MG63 (cell line): ENCODE results near the gene INVS. TPM values are rescaled to one million over a fixed set of nuclear protein-coding genes. Genes with fewer than 3 reads are reported as not detected.
"Not testable (repeated sequence)": the region's sequence is repeated elsewhere in the genome, so short reads cannot be mapped to it uniquely, and the experiment has no call there.

Experiments used
- DNase-seq: peaks from one replicate; pipeline ENCODE4 v3.0.0-alpha.2; 2020
- H3K27me3 ChIP-seq: fragments of 250-450 bp; sonication (Bioruptor Pico); 2 replicates; pipeline ENCODE4 v1.5.1; 2020; ENCODE audit warnings: mild to moderate bottlenecking, moderate library complexity
- H3K36me3 ChIP-seq: fragments of 250-450 bp; sonication (Bioruptor Pico); 2 replicates; pipeline ENCODE4 v1.5.1; 2020; ENCODE audit warnings: mild to moderate bottlenecking, moderate library complexity
- H3K4me3 ChIP-seq: fragments of 250-450 bp; sonication (Bioruptor Pico); 2 replicates; pipeline ENCODE4 v1.5.1; 2020; ENCODE audit warnings: mild to moderate bottlenecking, moderate library complexity
- H3K9me3 ChIP-seq: fragments of 250-450 bp; sonication (Bioruptor Pico); 2 replicates; pipeline ENCODE4 v1.5.1; 2020; ENCODE audit warnings: mild to moderate bottlenecking, moderate library complexity
- total RNA-seq: library from RNA; depleted of rRNA; stranded (reverse); fragments of >200 nt; shearing (Covaris generic); gene quantifications from 2 replicates; pipeline ENCODE4 v1.2.3, GENCODE V29; 2014; ENCODE audit warnings: low replicate concordance

Gene INVS
- total RNA-seq, 1 experiment from 2014 or later, result 14.0 TPM

DNA sequence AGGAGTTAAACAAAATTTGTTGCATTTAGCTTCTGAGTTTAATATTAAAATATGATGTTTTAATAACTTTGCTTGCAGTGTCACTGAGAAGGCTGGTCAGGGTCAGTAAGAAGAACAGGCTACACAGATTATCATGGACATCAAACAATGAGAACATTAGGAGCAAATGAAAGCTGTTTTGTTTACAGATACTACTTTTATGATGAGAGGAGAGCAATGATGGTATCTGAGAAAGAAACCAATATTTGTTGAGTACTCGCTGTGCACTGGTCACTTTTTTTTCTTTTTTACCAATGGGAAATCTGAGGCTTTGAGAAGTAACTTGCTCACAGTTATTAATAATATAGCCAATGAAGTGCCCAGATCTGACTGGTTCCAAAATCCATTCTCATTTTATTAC lies 109.6 kb downstream of the INVS start:
- no peaks in the 10 kb centered on the region for H3K27me3 ChIP-seq
- no peaks in the 10 kb centered on the region for H3K36me3 ChIP-seq
- H3K4me3 ChIP-seq, result no peak overlapping the region
- no peaks in the 10 kb centered on the region for H3K9me3 ChIP-seq
- no peak for DNase-seq

DNA sequence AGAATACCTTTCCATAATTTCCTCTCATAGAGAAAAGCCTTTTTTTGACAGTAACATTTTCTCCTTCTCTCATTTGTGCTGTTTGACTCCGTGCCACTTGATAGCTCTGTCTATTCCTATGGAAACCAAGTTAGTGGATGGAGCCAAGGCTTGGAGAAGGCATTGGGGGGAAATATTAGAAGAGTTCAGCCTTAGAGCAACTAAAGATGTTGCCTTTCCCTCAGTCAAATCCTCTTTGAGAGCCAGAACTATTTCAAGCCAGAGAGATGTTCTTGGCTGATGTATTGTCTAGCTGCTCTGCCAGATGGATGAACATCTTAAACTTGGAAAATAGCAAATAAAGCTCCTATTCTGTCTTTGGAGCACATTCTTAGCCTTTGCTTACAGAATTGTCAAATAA lies 112.4 kb downstream of the INVS start:
- Histone ChIP-seq H3K27me3 (no peaks in the 10 kb centered on the region), H3K9me3 (no peaks in the 10 kb centered on the region), H3K36me3 (no peaks in the 10 kb centered on the region), H3K4me3 (no peak overlapping the region)
- no peak for DNase-seq

DNA sequence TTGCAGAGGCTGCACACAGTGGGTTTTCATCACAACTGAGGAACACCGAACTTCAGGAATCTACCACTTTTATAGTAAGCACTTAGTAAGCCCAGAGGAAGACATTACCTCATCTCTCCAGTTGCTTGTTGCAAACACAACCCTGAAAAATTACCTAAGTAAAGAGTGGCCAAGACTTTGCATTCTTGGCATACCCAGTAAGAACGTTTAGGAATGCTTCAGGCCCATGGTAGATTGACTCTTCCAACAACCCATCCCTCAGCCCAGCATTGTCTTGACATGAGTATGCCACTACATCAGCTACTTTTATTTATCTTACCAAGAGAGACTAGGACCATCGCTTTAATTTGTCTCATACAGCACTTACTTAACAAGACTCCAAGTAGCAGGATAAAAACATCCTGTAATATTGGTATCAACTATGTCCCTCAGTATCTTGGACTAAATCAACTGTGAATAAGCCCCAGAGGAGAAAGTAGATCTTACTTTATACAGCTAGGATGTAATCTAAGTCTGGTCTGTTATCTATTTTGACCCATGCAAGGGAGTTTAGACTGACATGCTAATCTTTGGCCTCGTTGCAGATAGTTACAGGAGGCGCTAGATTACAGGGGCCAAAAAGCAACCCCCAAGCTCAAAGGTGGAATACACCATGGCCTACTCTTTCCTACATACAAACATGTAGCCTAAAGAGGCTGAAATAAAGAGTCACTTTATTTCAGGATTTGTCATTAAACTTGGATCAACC lies 114.9 kb downstream of the INVS start:
- H3K27me3 ChIP-seq, result no peaks in the 10 kb centered on the region
- no peaks in the 10 kb centered on the region for H3K9me3 ChIP-seq
- H3K4me3 ChIP-seq, result no peak overlapping the region
- DNase-seq, result peak; percentile 36
- H3K36me3 ChIP-seq, result no peaks in the 10 kb centered on the region

DNA sequence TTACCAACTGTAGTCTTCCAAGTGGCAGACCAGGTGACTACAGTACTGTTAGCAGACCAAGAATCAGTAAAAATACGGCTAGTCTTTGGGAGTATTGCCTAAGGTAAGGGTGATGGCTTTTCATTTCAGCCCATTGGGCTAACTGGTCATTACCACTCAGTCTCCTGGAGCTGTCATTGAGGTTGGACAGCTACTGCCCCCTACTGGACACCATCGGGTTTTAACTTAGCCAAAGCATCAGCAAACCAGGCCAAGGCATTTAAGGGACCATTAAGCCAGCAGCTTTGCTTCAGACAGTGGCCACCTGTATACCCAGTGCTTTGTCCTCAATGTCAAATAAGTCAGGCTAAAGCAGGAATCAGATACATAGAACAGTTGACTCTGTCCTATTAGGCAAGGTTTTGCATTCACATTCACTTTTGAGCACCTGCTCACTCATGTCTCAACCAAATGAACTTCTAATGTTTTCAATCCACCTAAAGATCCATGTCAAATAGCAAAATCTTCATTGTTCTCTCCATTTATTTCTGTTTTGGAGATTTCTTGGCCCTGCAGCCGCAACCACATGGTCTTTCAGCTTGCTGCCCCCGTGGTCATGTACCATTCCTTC lies 117.2 kb downstream of the INVS start:
- Histone ChIP-seq H3K4me3 (no peak overlapping the region), H3K9me3 (no peaks in the 10 kb centered on the region), H3K36me3 (no peaks in the 10 kb centered on the region), H3K27me3 (no peaks in the 10 kb centered on the region)
- DNase-seq, result peak; percentile 12

DNA sequence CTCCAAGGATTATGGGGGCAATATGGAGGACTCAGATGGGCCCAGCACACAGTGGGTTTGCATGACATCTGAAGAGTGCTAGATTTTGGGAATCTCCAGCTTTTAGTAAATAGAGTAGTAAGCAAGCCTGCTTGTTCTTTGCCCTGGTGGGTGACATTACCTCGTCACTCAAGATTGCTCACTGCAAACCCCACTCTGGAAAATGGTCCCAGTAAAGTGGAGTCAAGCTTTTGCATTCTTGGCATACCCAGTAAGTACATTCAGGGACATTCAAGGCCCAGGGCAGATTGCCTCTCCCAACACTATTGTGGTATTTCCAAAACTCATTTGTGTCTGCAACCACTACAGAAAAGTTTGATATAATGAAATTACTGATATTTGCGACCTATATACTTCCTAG lies 118.5 kb downstream of the INVS start:
- no peak for DNase-seq
- Histone ChIP-seq H3K9me3 (no peaks in the 10 kb centered on the region), H3K27me3 (no peaks in the 10 kb centered on the region), H3K4me3 (no peak overlapping the region), H3K36me3 (no peaks in the 10 kb centered on the region)

DNA sequence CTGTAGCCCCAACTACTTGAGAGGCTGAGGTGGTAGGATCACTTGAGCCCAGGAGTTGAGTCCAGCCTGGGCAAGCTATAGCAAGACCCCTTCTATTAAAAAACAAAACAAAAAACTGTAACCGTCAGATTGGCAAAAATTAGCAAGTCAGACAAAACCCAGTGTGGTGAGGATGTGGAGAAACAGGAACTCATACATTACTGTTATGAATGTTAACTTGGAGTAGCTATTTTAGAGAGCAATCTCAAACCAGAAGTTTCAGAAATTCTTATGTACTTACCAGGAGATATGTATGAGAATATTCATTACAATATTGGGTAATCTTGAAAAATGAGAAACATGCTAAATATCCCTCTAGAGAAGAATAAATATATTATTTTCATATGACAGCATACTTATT lies 120.3 kb downstream of the INVS start:
- no peaks in the 10 kb centered on the region for H3K9me3 ChIP-seq
- no peak for DNase-seq
- H3K27me3 ChIP-seq, result no peaks in the 10 kb centered on the region
- no peak overlapping the region for H3K4me3 ChIP-seq
- no peaks in the 10 kb centered on the region for H3K36me3 ChIP-seq

DNA sequence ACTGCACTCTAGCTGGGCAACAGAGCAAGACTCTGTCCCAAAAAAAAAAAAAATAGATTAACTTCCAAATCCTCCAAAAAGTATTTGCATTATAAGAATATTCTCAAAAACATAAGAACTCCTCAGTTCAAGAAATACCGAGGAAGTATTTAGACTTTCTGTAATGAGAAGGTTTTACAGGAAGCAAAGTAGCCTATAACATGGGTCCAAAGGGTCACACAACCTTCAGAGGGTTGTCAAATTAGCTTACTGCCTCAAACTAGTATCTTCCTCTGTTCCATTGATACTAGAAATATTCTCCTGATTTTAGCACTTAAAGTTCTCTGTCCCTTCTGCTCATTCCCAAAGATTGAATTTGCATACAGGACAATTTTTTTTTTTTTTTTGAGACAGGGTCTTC lies 121.9 kb downstream of the INVS start:
- no peaks in the 10 kb centered on the region for H3K27me3 ChIP-seq
- no peaks in the 10 kb centered on the region for H3K9me3 ChIP-seq
- no peak overlapping the region for H3K4me3 ChIP-seq
- no peak for DNase-seq
- H3K36me3 ChIP-seq, result no peaks in the 10 kb centered on the region

DNA sequence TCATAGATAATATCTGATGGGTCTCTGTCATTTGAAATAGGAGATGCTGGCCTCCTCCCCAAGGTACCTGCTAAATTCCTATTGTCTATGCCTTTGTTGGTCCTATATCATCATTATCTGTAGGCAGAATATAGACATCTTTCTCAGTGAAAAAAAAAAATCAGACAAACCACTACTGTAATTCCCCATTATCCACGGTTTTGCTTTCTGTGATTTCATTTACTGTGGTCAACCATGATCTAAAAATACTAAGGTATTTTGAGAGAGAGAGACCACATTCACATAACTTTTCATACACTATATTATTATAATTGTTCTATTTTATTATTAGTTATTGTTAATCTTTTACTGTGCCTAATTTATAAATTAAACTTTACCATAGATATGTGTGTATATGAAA lies 122.5 kb downstream of the INVS start:
- H3K4me3 ChIP-seq, result no peak overlapping the region
- no peak for DNase-seq
- H3K36me3 ChIP-seq, result no peaks in the 10 kb centered on the region
- H3K9me3 ChIP-seq, result no peaks in the 10 kb centered on the region
- no peaks in the 10 kb centered on the region for H3K27me3 ChIP-seq

DNA sequence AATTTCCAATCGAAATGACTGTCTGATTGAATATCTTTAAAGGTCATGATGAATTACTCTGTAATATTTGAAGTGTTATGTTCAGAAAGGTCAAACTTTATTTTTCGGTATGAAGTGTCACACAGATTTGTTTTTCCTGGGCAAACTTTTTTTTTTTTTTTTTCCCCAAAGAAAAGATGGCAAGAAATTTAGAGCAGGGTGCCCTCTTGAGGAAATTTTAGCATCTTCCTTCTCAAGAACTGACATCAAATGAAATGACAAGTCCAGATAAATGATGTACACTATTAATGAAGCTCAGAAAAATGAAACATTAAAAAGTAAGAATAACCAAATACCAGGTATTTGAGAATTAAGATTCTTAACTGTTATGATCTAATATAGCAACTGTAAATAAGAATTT lies 123.6 kb downstream of the INVS start:
- H3K9me3 ChIP-seq, result no peaks in the 10 kb centered on the region
- no peaks in the 10 kb centered on the region for H3K27me3 ChIP-seq
- DNase-seq, result no peak
- H3K4me3 ChIP-seq, result no peak overlapping the region
- H3K36me3 ChIP-seq, result no peaks in the 10 kb centered on the region

DNA sequence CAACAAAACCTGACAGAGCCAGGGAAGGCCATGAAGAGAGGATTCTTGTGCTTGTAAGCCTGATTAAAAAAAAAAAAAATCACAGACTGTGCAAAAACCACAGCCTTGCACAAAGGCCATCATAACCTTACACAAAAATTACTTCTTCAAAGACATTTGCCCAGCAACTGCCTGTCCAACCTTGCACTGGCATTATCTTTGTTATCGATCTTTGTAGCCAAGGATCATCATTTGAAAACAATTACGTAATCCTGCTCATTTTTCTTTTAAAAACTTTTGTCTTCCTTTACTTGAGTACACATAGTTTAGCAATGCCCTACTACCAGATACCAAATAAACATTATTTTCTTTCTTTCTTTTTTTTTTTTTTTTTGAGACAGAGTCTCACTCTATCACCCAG lies 128.6 kb downstream of the INVS start:
- H3K36me3 ChIP-seq, result peaks cover 5% of the 10 kb centered on the region; the same call in 1 of the 2 replicates
- no peak overlapping the region for H3K4me3 ChIP-seq
- DNase-seq, result no peak
- no peaks in the 10 kb centered on the region for H3K27me3 ChIP-seq
- peaks cover 4% of the 10 kb centered on the region; the same call in 1 of the 2 replicates for H3K9me3 ChIP-seq

DNA sequence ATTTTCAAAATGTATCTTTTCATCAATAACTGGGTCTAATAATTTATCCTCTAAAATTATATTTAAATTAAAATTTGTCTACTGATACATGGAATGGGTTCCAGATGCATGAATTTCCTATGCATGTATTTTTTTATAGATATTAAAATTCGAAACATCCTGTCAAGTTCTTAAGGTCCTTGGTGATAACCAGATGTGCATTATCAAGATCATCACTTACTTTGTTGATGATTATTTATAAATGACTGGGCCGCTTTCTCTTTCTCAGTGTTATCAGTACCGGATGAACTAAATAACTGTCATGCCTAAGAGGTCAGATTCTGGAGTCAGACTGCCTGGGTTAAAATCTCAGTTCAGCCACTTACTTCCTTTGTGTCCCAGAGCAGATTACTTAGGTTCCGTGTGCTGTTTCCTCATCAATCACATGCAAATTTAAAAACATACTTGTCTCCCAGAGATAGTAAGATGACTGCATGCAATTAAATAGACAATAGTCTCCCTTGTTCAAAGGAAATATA lies 129.4 kb downstream of the INVS start:
- no peak for DNase-seq

DNA sequence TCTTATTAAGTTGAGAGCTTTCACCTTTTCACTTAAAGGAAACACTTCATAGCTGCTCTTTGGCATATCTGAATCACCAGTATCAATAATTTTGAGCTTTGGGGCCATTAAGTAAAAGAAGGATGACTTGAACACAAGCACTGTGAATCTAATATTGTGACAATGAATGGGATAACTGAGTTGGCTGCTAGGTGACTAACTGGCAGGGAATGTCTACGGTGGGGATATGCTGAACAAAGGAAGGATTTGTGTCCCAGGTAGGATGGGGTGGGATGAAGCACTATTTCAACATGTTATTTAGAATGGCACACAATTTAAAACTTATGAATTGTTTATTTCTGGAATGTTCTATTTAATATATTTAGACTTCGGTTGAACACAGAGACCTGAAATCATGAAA lies 130.1 kb downstream of the INVS start:
- peaks cover 5% of the 10 kb centered on the region; the same call in 1 of the 2 replicates for H3K36me3 ChIP-seq
- peaks cover 4% of the 10 kb centered on the region; the same call in 1 of the 2 replicates for H3K9me3 ChIP-seq
- no peak overlapping the region for H3K4me3 ChIP-seq
- no peaks in the 10 kb centered on the region for H3K27me3 ChIP-seq
- no peak for DNase-seq

More for the DNA sequence above, 129.4 kb downstream of the INVS start:
- no peaks in the 10 kb centered on the region for H3K27me3 ChIP-seq
- no peak overlapping the region for H3K4me3 ChIP-seq
- peaks cover 4% of the 10 kb centered on the region; the same call in 1 of the 2 replicates for H3K9me3 ChIP-seq
- H3K36me3 ChIP-seq, result peaks cover 5% of the 10 kb centered on the region; the same call in 1 of the 2 replicates

DNA sequence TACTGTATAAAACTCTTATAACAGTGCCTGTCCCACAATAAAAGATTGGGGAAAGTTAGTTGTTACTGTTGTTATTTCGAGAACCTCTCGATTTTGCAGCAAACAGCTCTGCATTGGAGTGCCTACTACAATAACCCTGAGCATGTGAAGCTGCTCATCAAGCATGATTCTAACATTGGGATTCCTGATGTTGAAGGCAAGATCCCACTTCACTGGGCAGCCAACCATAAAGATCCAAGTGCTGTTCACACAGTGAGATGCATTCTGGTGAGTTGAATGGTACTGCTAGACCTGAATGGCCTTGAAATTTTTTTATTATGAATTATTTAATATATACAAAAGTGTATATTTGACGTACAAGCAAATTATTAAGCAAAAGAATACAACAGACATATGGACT lies 130.5 kb downstream of the INVS start:
- DNase-seq, result no peak
- peaks cover 5% of the 10 kb centered on the region; the same call in 1 of the 2 replicates for H3K36me3 ChIP-seq
- H3K9me3 ChIP-seq, result peaks cover 4% of the 10 kb centered on the region; the same call in 1 of the 2 replicates
- no peak overlapping the region for H3K4me3 ChIP-seq
- no peaks in the 10 kb centered on the region for H3K27me3 ChIP-seq

DNA sequence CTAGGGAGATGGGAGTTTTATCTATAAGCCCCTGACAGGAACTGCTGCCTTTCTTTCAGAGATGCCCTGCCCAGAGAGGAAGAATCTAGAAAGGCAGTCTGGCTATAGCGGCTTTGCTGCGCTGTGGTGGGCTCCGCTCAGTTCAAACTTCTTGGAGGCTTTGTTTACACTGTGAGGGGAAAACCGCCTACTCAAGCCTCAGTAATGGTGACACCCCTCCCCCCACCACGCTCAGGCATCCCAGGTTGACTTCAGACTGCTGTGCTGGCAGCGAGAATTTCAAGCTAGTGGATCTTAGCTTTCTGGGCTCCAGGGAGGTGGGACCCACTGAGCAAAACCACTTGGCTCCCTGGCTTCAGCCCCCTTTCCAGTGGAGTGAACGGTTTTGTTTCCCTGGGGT lies 137.9 kb downstream of the INVS start:
- peaks cover 11% of the 10 kb centered on the region; the same call in 1 of the 2 replicates for H3K36me3 ChIP-seq
- DNase-seq, H3K27me3 ChIP-seq, H3K4me3 ChIP-seq: not testable (repeated sequence)
- H3K9me3 ChIP-seq, result peaks cover 12% of the 10 kb centered on the region

DNA sequence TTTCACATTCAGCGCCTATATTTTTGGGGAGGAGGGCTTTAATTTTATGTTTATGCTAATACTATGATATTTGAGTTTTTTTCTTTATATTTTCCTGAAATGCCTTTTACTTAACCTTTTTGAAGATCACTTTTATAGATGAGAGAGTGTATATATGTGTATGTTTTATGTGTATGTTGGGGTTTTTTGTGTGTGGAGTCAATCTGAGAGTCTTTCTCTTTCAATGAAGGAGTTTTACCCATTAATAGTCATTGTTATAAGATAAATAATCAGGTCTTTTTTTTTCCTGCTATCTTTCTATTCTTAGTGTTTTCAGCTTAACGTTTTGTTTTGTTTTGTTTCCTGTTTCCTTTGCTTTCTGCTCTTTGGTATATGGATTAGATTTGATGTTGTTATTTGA lies 141.5 kb downstream of the INVS start:
- H3K9me3 ChIP-seq, result peaks cover 3% of the 10 kb centered on the region; the same call in 1 of the 2 replicates
- H3K4me3 ChIP-seq, result no peak overlapping the region
- peaks cover 8% of the 10 kb centered on the region; the same call in 1 of the 2 replicates for H3K36me3 ChIP-seq
- H3K27me3 ChIP-seq, result no peaks in the 10 kb centered on the region
- no peak for DNase-seq

DNA sequence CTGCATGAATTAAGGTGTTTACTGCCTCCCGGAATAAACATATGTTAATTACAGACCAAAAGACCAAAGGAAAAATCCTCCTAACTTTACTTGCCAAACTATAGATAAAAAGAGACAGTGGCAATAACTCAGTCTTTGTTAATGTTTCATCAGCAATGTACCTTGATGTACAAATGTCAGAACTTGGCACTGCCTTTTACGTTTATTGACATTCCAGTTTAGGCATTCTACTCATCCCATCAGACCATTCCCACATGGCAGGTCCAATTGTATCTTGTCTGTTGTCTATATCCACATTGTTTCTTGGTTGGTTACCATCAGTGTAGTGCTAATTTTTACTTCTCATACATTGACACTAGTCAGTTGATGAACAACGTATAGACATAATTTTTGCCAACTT lies 168.2 kb downstream of the INVS start:
- Histone ChIP-seq H3K27me3 (no peaks in the 10 kb centered on the region), H3K9me3 (no peaks in the 10 kb centered on the region), H3K4me3 (no peak overlapping the region), H3K36me3 (peaks cover 7% of the 10 kb centered on the region)
- no peak for DNase-seq

DNA sequence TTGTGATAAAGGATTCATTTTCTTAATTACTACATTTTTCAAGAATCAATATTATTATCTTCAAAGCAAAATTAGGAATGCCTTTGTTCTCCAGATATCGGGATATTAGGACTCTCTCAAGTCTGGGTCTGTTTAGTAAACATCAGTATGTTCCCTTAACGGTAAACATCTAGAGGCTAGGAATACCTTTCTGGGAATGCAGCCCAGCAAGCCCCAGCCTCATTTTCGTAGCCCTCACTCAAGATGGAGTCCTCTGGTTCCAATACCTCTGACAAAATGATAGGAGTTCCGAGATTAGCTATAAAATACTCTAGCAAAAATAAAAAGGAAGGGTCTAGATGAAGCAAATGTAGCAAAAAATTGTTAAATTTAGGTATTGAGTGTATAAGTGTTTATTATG lies 169.2 kb downstream of the INVS start:
- DNase-seq, result no peak
- Histone ChIP-seq H3K4me3 (no peak overlapping the region), H3K9me3 (no peaks in the 10 kb centered on the region)

DNA sequence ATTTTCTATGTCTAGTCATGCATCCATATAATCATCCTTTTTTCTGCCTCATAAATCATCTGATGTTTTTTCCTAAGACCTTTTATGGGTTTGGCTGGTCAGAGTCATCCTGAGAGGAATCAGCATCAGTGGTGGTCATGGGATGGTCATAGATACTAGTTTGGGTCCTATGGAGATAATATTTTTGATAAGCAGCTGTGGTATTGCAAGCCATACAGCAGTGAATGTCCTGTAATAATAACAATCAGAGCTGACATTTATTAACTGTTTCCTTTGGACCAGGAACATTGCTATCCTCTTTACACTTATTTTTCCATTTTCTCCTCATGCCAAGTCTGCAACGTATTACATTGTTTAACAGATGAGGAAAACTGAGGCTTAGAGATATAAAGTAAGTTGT lies 170.6 kb downstream of the INVS start:
- Histone ChIP-seq H3K9me3 (no peaks in the 10 kb centered on the region), H3K36me3 (peaks cover 7% of the 10 kb centered on the region), H3K4me3 (no peak overlapping the region), H3K27me3 (no peaks in the 10 kb centered on the region)
- no peak for DNase-seq

More for the DNA sequence above, 169.2 kb downstream of the INVS start:
- H3K36me3 ChIP-seq, result peaks cover 7% of the 10 kb centered on the region
- H3K27me3 ChIP-seq, result no peaks in the 10 kb centered on the region
